HL-60/S4 treated with phorbol 12-myristate 13-acetate at 8.2 ng/mL for 4 days and 3 days (cell line): ENCODE data around the gene KRT35.

Experiments used
- in situ Hi-C: fragments of 300-500 bp; cut with MboI; formaldehyde crosslinking; loops from 2 replicates; pipeline ENCODE4 v1.15.0; 2022; ENCODE audit warnings: low sequenced_read_pairs

The KRT35 gene

DNA sequence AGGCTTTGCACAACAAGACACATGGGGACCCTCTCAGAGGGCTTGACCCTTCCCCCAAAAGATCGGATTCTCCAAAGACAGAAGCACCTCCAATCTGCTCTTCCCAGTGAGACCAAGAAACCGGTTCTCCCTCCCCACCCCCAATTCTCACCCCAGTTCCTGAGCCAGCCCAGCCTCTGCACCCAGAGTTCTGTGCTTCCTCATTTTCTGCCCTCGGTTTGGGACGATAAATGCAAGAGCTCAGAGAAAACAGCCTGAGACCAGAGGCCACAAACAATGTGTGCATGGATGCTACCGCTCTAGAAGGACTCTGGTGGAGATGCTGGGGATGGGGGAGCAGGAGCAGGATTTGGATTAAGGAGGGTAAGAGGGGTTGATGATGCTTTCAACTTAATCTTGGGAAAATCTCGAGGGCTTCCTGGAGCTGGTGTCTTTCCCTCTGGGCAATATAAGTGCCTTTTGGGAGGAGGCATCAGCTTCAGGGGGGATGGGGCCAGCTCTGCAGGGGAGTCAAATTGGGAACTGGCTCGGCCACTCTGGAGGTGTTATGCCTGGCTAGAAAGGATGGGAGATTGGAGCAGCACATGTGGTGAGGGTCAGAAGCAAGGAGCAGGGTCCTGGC, 31.7 kb upstream of the KRT35 start:
- in situ Hi-C loops = no loop called here

DNA sequence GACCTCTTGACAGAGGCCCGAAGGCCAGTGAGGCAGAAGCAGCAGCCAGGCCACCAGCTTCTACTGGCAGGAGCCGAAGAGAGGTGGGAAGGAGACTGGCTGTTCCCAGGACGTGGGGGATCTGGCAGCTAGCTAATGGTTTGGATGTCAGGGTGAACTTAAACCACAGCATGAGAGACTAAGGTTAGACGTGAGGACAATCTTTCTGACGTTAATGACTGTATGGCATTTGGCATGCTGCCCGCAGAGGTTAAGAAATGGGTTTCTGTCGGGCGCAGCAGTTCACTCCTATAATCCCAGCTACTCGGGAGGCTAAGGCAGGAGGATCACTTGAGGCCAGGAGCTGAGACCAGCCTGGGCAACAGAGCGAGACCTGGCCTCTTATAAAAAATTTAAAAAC, 30.8 kb upstream of the KRT35 start:
- in situ Hi-C loops = no loop called here

DNA sequence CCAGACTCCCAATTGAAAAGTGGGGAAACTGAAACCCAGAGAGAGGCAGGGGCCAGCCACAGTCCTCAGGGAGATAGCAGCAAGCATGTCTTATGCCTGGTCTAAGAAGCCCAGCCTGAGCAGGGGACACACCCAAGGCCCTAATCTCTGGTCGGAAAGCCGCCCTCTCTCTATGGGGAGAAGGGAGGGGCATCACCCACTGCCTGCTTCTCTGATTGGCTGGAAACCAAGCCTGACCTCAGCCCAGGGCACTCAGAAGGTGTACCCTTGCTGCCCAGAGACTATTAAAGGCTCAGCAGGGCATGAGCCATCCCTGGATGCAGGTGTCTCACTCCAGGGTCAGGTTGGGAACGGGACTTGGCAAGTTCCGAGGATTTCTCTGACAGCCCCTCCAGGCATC, 30.2 kb upstream of the KRT35 start:
- in situ Hi-C loops = no loop called here

DNA sequence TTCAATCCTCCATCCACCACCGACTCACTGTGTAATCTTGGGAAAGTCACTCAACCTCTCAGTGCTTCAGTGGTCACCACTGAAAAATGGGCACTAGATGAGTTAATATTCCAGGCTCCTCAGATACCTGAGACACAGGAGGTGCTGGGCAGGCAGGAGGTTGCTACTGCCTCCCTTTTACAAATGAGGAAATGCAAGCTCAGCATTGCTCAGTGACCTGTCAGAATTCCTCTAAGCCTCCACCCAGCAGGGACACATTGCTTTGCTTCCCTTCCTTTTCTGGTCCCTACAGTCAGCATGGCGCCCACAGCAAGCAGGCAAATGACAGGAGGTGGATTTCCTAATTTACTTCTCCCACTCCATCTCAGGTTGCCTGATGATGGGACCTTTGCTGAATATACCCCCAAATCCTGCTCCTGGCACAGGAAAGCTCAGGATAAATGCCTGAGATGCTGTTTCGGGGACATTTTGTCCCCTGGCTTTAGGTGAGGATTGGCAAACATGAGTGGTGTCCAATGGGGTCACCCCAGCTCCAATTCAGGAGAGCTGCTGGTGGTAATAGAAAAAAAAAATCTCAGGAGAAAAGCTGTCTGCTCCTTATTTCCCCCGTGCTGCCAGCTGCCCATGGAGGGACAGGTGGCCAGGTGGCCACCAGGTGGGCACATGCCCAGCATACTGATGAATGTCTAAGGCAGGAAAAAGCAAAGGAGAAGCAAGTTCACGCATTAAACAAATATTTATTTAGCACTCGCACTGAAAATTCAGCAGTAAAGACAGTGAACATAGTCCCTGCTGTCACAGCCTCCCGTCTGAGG, 29.5 kb upstream of the KRT35 start:
- in situ Hi-C loops = no loop called here

DNA sequence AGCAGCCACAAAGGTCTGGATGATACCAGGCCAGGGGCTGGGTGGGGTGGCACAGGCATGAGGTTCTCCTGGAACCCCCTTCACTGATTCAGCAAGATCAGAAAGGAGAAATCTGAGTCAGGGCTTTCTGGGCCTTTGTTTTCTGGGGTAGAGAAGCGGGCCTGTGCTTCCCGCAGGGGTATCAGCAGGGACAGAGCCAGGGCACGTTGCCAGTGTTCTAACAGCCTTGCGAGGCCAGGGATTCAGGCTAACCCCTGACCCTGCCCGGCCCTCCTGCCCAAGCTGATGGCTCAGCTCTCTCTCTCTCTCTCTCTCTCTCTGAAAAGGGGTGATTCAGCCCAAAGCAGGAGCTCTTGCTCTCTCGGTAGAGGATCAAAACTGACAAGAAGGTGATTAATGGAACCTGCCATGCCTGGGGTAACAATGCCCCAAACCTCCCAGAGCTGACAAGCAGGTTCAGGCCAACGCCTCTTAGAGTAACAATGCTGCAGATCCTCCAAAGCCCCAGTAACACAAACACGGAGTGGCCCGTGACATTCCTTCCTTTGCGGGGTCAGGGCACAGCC, 26.4 kb upstream of the KRT35 start:
- in situ Hi-C loops = loop anchor here (5.0 kb wide), 1 partner anchor 40 kb away; no protein-coding TSS in a partner anchor

DNA sequence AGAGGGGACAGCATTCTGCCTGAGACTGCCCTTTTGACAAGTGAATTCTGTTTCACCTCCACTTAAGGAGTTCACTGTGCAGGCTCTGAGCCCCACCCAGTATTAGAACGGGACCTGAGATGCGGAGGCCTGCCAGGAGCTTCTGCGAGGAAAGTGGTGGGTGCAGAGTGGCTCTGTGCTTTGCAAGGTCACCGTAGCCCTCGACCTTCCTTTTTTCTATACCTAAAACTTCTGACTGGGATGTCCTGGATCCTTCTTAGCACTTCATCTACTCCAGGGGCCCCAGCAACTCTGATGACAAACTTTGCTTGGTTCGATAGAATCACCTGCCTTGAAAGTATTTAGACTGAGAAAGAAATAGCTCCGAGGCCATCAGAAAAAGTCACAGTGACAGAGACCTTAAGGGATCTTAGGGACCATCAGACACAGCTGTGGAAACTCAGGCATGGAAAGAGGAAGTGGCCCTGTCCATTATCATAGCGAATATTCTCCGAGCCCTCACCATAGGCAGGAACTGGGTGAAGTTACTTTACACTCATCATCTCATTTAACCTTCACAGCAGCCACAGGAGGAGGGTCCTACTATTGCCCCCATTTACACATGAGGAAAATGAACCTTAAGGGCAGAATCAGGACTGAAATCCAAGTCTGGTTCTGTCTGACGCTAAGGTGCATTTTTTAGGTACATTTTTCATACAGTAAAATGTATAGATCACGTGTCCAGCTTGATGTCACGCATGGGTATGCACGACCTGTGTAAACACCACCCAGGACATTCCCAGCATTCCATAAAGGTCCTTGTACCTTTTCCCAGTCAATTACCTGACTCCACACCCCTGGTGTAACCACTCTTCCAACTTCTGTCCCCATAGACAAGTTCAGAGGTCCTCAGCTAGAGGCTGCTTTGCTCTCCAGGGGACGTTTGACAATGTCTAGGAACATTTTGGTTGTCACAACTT, 25.1 kb upstream of the KRT35 start:
- in situ Hi-C loops = loop anchor here (5.0 kb wide), 1 partner anchor 41 kb away; no protein-coding TSS in a partner anchor

DNA sequence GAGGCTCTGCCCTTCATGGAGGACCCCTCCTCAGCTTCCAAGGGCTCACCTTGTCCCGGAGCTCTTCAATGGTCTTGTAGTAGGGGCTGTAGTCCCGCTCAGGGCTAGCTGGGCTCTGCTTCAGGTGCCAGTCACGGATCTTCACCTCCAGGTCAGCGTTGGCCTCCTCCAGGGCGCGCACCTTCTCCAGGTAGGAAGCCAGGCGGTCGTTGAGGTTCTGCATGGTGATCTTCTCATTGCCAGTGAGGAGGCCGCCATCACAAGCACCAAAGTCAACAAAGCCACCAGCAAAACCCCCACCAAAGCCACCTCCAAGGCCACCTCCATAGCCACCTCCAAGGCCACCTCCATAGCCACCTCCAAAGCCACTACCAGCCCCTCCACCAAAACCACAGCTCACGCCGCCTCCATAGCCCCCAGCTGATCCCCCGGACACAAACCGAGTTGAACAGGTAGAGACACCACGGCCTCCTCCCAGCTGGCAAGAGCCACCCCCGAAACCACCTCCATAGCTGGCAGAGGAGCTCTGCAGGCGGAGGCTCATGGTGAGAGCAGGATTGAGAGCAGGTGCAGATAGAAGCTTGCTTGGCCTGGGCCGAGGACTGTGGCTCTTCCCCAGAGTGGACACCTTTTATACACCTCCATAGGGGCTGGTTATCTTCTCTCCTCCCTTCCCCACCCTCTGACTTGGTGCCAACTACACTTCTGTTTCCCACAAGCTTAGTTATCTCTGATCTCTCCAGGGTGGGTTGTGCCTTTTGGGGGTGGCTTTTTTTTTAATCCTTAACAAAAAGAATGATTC, 24.3 kb upstream of the KRT35 start, which contains the start of gene KRT13:
Gene KRT13, minus strand, starts transcription at position 606 of the 802 bp plus-strand sequence. Its CDS starts 62 bp downstream, at position 544.
- in situ Hi-C loops = loop anchor here (5.0 kb wide), 1 partner anchor 42 kb away; no protein-coding TSS in a partner anchor

DNA sequence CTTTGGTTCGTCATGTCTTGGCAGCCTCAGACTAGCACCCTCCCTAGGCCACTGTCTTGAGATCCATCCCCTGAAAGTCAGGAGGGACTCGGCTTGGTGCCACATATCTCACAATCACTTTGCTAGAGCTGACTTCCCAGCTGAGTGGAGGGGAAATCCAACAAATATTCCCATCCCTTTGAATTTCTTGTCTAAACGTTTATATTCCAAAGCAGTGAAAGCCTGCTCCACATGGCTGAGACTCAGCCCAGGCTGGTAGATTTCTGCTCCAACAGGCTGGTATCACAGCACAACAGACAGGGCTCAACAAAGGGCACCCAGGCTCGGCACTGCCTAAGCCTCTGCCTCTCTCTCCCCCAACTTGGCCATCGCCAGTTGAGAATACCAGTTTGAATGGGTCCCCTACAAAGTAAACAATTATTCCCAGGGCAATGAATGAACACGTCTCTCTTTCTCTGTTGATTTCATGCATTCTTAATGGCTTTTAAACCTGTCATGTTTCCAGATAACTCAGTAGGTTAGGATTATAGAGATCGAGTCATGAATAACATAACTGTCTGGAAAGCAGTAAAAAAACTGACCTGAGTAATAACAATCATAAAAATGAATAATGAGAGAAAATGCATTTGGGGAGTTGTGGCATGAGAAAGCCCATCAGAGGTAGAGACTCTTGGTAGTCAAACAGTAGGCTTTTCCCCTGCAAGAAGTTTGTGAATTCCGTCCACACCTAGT, 23.5 kb upstream of the KRT35 start:
- in situ Hi-C loops = no loop called here

DNA sequence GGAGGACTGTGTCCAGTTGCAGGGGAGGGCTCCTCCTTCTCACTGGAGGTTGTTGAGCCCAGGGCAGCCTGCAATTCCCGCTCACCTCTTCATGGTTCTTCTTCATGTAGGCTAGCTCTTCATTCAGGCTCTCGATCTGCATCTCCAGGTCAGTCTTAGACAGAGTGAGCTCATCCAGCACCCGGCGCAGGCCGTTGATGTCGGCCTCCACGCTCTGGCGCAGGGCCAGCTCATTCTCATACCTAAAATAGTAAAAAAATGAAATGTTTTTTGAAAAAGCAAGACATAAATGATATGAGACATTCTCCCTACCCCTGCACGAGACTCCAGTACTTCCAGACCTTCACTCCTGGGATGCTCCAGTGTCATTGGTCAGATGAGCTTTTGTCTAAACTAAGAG, 22.3 kb upstream of the KRT35 start:
- in situ Hi-C loops = no loop called here

DNA sequence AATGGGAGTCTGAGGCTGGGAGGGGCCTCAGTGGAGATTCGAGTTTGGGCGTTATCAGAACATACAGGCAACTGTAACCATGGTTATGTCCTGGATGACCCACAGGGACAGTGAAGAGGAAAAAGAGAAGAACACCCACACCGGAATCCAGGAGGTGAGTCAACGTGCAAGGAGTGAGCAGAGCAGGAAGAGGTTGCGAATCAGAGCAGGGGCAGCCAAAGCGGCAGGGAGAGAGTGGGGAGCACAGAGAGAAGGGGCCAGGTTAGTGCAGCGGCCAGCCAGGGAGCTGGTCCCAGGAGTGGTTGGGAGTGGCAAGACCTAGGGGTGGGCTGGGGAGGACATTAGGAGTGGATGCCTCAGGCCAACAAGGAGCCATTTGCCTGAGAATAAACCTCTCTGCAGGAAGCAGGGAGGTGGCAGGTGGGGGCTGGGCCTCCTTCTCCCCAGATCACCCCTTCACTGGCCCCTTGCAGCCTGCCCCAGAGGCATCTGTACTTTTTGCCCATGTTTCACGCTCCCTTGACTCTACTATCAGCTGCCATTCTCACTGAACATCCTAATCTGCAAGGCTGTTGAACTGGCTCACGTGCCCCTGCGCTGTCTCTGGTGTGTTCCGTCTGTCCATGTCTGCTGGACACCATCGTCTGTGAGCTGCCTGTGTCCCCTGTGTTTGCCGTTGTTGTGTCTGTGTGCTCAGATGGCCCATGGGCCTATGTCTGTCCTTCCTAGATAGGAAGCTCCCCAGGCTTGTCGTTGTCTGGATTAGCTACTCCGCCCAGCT, 19.4 kb upstream of the KRT35 start:
- in situ Hi-C loops = no loop called here

DNA sequence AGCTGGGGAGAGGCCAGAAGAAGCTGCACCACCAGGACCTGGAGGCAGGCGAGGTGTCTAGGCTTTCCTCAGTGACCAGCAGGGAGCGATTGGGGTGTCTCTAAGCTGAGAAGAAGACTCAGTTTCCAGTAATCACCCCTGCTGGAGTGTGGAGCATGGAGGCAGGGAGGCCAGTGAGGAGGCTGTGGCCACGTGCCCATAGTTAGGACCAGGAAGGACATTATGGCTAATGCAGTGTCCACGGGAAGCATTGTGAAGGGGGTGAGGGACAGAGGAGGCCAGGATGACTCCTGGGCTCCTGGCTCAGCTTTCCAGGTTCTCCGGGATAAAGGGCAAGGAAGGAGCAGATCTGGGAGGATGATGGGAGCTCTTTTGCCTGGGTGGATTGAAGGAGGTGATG, 18.8 kb upstream of the KRT35 start:
- in situ Hi-C loops = no loop called here

DNA sequence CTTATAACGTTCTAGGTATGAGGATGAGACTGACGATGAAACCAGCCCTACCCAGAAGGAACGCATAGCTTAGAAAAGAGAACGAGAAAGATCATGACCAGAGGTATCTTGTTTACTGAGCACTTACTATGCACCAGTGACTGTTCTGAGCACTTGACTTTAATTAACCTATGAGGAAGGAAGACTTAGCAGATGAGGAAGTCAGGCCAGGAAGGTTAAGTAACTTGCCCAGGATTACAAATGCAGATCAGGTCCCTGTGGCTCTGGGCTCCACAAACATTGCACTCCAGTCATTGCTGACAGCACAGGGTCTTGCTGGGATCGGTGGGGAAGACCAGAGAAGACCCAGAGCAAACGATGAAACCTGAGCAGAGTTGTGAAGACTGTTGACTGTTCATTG, 17.3 kb upstream of the KRT35 start:
- in situ Hi-C loops = no loop called here

DNA sequence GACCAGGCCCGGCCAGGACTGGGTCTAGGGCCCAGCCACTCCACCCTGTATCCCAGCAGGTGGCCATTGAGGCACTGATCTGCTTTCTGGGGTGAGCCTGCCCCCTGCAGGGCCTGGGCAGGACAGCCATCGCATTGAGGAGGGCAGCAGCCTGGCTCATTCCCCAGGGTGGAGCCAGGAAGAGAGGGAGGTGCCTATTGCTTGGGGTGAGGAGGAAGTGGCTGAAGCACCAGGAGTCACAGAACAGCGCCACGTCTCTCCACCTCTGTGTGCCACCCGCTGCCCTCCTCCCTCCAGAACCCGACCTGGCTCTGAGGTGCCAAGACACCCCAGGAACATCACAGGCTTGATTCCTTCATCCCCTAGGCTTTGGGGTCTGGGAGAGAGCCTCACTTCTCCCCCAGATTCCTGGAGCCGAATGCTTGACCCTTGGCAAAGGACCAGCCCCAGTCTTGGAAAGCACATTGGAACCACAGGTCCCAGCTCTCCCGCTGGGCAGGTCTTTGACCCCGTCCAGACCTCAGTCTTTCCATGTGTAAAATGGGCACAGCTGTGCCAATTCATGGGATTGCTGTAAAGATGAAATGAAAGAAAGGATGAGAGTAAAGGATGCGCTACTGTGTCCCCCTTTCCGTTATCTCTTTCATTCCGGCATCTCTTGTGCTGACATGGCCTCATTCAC, 16.0 kb upstream of the KRT35 start:
- in situ Hi-C loops = no loop called here

DNA sequence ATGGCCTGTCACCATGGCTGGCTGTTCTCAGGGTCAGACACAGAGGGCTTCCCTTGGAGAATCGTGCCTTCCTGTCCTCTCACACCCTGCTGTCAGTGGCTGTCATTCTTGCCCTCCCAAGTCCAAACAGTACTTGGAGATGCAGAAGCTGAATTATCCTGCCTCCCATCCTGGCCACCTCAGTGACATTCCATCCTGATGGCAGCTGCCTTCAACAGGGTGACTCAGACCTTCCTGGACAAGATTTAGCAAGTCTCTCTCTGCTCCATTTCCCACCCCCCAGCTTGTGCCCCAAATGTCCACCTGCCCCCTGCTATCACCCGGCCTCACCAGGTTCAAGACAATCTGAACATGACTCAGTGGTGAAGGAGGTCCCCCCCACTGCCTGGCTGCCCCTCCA, 13.6 kb upstream of the KRT35 start:
- in situ Hi-C loops = no loop called here

DNA sequence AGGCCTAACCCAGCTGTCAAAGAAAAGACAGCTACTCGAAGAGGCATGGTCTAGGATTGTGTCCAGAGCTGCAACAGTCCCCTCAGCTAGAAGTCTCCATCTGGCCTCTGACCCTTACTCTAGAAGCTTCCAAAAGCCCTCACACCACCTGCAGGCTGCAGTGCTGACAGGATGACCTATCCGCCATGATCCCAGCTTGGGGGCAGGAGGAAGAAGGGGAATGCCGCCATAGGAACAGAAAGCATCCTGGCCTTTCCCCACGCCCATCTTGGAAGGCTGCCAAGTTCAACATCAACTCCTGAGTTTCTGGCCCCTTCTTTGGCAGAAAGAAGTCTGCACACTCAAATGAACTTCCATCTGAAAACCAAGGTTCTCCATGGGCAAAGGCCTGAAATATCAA, 11.8 kb upstream of the KRT35 start:
- in situ Hi-C loops = no loop called here

DNA sequence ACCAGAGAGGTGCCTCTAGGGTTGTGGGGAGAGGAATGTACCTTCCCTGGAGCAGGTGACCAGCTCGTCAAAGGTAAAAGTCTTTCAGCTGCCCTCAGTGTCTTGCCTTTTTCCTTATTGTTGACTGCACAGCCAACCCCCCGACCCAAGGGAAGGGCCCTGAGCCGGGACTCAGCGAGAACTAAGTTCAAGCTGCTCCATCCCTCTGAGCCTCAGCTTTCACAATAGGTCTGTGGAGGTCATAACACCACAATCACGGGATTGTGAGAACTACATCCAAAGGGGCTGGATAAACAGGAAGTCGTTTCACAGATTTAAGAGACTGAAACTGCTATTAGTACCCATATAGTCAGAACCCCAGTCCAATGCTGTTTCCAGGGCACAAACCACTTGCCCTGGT, 11.4 kb upstream of the KRT35 start:
- in situ Hi-C loops = no loop called here

DNA sequence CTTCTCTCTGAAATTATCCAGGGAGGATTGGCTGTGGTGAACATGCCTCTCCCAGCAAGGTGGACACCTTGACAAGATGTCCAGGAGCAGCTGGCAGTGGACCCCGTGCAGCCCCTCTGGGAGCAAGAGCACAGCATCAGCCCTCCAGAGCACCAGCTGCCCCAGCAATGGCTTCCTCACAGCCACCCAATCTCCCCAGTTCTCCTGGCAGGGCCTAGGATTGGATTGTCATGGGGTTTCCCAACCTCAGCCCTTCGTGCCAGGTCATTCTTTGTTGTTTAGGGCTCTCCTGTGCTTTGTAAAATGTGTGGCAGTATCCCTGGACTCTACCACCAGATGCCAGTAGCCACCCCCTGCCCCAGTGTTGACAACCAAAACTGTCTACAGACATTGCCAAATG, 10.5 kb upstream of the KRT35 start:
- in situ Hi-C loops = no loop called here
